Measurements from ENCODE around the gene SOX15. TPM values are rescaled to one million over a fixed set of nuclear protein-coding genes. Genes with fewer than 3 reads are reported as not detected.

Gene SOX15
- total RNA-seq, 1 experiment from 2014 or later: not detected

- Histone ChIP-seq H3K36me3 (peaks cover 35% of the 10 kb centered on the region), H3K4me1 (replicated peaks) (peaks cover 14% of the 10 kb centered on the region), H3K4me3 (peak within 1 kb of the TSS; percentile 75), H3K27ac (peak within 1 kb of the TSS; percentile 54), H3K27me3 (replicated peaks) (no peaks in the 10 kb centered on the region), H3K9me3 (replicated peaks) (no peaks in the 10 kb centered on the region)
- peak; percentile 82 to 86 for DNase-seq (ENCODE audit: low read depth in 1 of 2, low spot score in 2 of 2)
Measured at GRCh38 chr17:7561589-7562207, 28.2 kb downstream of the SOX15 start, which contains the start of gene SENP3. Gene SENP3 (plus strand): TSS chr17:7561919. CDS start chr17:7563077, 1,158 bp downstream.

DNA sequence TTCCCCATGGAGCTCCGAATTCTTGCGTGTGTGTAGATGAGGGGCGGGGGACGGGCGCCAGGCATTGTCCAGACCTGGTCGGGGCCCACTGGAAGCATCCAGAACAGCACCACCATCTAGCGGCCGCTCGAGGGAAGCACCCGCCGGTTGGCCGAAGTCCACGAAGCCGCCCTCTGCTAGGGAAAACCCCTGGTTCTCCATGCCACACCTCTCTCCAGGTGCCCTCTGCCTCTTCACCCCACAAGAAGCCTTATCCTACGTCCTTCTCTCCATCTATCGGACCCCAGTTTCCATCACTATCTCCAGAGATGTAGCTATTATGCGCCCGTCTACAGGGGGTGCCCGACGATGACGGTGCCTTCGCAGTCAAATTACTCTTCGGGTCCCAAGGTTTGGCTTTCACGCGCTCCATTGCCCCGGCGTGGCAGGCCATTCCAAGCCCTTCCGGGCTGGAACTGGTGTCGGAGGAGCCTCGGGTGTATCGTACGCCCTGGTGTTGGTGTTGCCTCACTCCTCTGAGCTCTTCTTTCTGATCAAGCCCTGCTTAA is 28.8 kb downstream of the SOX15 start:
- DNase-seq (ENCODE audit: low read depth in 1 of 2, low spot score in 2 of 2): peak; percentile 84 to 88

GRCh38 chr17:7560172-7561027 is 29.5 kb downstream of the SOX15 start:
- Histone ChIP-seq H3K9me3 (replicated peaks) (no peaks in the 10 kb centered on the region), H3K27me3 (replicated peaks) (no peaks in the 10 kb centered on the region), H3K4me1 (replicated peaks) (peaks cover 14% of the 10 kb centered on the region), H3K27ac (no peak overlapping the region), H3K4me3 (peak overlapping the region; percentile 75), H3K36me3 (peaks cover 27% of the 10 kb centered on the region)
- peak in 1 of 2 experiments; percentile 49 for DNase-seq (ENCODE audit: low read depth in 1 of 2, low spot score in 2 of 2)

More for the DNA sequence above, 28.8 kb downstream of the SOX15 start:
- Histone ChIP-seq H3K9me3 (replicated peaks) (no peaks in the 10 kb centered on the region), H3K27ac (peak overlapping the region; percentile 54), H3K4me3 (peak overlapping the region; percentile 75), H3K4me1 (replicated peaks) (peaks cover 14% of the 10 kb centered on the region), H3K27me3 (replicated peaks) (no peaks in the 10 kb centered on the region), H3K36me3 (peaks cover 31% of the 10 kb centered on the region)

GRCh38 chr17:7559320-7560171 is 30.3 kb downstream of the SOX15 start:
- Histone ChIP-seq H3K27me3 (replicated peaks) (no peaks in the 10 kb centered on the region), H3K36me3 (peaks cover 19% of the 10 kb centered on the region), H3K4me3 (no peak overlapping the region), H3K4me1 (replicated peaks) (peaks cover 14% of the 10 kb centered on the region), H3K27ac (no peak overlapping the region), H3K9me3 (replicated peaks) (no peaks in the 10 kb centered on the region)
- no peak for DNase-seq (ENCODE audit: low read depth in 1 of 2, low spot score in 2 of 2)

DNA sequence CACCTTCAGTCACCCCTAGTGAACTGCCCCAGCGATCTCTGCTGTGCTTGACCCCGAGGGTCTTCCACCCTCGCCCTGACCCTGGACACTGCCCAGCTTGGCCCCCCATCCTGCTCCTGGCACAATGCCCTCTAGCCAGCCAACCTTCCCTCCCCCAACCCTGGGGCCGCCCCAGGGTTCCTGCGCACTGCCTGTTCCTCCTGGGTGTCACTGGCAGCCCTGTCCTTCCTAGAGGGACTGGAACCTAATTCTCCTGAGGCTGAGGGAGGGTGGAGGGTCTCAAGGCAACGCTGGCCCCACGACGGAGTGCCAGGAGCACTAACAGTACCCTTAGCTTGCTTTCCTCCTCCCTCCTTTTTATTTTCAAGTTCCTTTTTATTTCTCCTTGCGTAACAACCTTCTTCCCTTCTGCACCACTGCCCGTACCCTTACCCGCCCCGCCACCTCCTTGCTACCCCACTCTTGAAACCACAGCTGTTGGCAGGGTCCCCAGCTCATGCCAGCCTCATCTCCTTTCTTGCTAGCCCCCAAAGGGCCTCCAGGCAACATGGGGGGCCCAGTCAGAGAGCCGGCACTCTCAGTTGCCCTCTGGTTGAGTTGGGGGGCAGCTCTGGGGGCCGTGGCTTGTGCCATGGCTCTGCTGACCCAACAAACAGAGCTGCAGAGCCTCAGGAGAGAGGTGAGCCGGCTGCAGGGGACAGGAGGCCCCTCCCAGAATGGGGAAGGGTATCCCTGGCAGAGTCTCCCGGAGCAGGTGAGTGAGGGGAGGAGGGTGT is 31.2 kb downstream of the SOX15 start, which contains the start of gene TNFSF13:
TSS of gene TNFSF13 (plus strand) at position 207 of the 776 bp plus-strand sequence. CDS start at position 497, 290 bp downstream.
- H3K4me3 ChIP-seq: no peak within 1 kb of the TSS
- H3K4me1 ChIP-seq (replicated peaks): peaks cover 14% of the 10 kb centered on the region
- H3K27ac ChIP-seq: no peak within 1 kb of the TSS

DNA sequence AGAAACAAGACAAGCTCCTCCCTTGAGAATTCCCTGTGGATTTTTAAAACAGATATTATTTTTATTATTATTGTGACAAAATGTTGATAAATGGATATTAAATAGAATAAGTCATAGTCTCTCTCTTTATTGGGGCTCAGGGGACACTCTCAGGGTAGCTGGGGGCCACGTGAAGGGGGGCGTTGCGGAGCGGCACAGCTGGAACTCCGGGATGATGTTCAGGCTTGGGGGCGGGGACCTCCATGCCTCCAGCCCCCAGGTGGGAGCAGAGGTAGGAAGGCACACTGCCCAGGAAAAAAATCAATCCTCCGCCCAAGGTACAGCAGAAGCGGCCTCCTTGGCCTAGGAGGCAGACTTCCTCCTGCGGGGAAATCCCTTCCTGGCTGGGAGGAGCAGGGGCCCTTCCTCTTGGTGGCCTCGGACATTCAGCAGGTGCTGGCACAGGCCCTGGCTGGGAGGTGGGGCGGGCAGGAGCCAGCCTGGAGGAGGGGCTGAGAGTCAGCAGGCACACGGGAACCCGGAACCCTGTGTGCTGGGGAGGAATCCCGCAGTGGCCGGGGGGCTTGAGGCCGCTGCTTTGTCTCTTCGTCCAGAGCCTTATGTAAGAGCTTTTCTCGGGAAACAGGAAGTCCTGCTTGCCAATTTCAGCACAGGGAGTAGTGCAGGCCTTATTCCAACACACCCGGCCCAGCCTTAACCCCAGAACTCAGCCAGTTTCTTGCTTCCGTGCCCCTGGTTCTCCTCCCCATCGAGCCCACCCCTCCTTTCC is 31.9 kb downstream of the SOX15 start:
- no peak overlapping the region for H3K4me3 ChIP-seq
- no peak overlapping the region for H3K27ac ChIP-seq
- peaks cover 4% of the 10 kb centered on the region for H3K36me3 ChIP-seq
- no peak for DNase-seq (ENCODE audit: low read depth in 1 of 2, low spot score in 2 of 2)
- peaks cover 12% of the 10 kb centered on the region for H3K4me1 ChIP-seq (replicated peaks)
- no peaks in the 10 kb centered on the region for H3K9me3 ChIP-seq (replicated peaks)
- no peaks in the 10 kb centered on the region for H3K27me3 ChIP-seq (replicated peaks)

More for the DNA sequence above, 31.2 kb downstream of the SOX15 start, which contains the start of gene TNFSF13:
- Histone ChIP-seq H3K9me3 (replicated peaks) (no peaks in the 10 kb centered on the region), H3K27me3 (replicated peaks) (no peaks in the 10 kb centered on the region), H3K36me3 (peaks cover 10% of the 10 kb centered on the region)
- DNase-seq (ENCODE audit: low read depth in 1 of 2, low spot score in 2 of 2): no peak

DNA sequence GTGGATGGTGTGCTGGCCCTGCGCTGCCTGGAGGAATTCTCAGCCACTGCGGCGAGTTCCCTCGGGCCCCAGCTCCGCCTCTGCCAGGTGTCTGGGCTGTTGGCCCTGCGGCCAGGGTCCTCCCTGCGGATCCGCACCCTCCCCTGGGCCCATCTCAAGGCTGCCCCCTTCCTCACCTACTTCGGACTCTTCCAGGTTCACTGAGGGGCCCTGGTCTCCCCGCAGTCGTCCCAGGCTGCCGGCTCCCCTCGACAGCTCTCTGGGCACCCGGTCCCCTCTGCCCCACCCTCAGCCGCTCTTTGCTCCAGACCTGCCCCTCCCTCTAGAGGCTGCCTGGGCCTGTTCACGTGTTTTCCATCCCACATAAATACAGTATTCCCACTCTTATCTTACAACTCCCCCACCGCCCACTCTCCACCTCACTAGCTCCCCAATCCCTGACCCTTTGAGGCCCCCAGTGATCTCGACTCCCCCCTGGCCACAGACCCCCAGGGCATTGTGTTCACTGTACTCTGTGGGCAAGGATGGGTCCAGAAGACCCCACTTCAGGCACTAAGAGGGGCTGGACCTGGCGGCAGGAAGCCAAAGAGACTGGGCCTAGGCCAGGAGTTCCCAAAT is 32.6 kb downstream of the SOX15 start:
- no peak for DNase-seq (ENCODE audit: low read depth in 1 of 2, low spot score in 2 of 2)
- no peak overlapping the region for H3K4me3 ChIP-seq
- H3K36me3 ChIP-seq: peaks cover 4% of the 10 kb centered on the region; the same call in 1 of the 2 replicates
- H3K4me1 ChIP-seq (replicated peaks): peaks cover 7% of the 10 kb centered on the region
- H3K27ac ChIP-seq: no peak overlapping the region
- H3K27me3 ChIP-seq (replicated peaks): no peaks in the 10 kb centered on the region
- no peaks in the 10 kb centered on the region for H3K9me3 ChIP-seq (replicated peaks)

DNA sequence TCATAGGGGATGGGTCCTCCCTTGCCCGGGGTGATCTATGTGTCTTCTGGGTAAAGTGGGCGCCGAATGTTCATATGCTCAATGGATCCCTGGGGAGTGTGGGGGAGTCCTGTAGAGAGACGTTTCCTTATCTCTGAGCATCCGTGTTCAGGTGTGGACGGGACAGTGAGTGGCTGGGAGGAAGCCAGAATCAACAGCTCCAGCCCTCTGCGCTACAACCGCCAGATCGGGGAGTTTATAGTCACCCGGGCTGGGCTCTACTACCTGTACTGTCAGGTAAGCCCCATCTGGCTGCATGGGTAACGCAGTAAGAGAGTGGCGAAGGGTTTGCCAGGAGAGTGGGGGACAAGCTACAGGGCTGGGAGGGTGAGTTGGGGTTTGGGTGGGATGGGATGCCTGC is 33.3 kb downstream of the SOX15 start:
- no peaks in the 10 kb centered on the region for H3K36me3 ChIP-seq
- no peak overlapping the region for H3K4me3 ChIP-seq
- no peaks in the 10 kb centered on the region for H3K9me3 ChIP-seq (replicated peaks)
- H3K4me1 ChIP-seq (replicated peaks): peaks cover 7% of the 10 kb centered on the region
- no peak for DNase-seq (ENCODE audit: low read depth in 1 of 2, low spot score in 2 of 2)
- no peaks in the 10 kb centered on the region for H3K27me3 ChIP-seq (replicated peaks)
- no peak overlapping the region for H3K27ac ChIP-seq

DNA sequence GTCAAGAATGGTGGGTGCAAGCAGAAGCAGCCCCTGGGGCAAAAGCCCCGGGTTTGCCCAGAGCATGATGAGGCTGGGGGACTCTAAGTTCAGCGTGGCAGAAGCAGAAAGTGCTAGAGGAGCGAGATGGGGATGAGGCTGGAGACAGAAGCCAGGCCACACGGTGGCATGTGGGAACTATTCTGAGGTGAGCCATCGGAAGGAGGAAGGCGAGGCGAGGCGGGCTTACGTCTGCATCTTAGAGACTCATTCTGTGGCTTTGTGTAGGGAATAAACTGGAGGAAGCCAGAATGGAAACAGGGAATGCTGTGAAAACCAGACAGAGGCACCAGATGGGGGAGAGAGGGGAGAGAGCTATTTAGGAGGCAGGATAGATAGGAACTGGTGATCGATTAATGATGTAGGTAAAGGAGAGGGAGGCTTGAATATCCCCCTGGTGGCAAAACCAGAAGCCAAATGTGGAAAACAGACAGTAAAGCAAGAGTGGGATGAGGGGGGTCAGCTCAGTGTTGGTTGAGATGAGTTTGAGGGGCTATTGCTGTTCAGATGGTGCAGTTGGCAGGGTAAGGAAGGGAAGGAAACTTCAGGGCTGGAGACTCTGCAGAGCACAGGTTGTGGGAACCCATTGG is 34.5 kb downstream of the SOX15 start:
- no peaks in the 10 kb centered on the region for H3K36me3 ChIP-seq
- peaks cover 2% of the 10 kb centered on the region for H3K4me1 ChIP-seq (replicated peaks)
- H3K4me3 ChIP-seq: no peak overlapping the region
- H3K27me3 ChIP-seq (replicated peaks): no peaks in the 10 kb centered on the region
- no peak for DNase-seq (ENCODE audit: low read depth in 1 of 2, low spot score in 2 of 2)
- H3K27ac ChIP-seq: no peak overlapping the region
- H3K9me3 ChIP-seq (replicated peaks): no peaks in the 10 kb centered on the region

- DNase-seq (ENCODE audit: low read depth in 1 of 2, low spot score in 2 of 2): no peak
- Histone ChIP-seq H3K4me1 (replicated peaks) (peaks cover 10% of the 10 kb centered on the region), H3K4me3 (no peak overlapping the region), H3K27ac (no peak overlapping the region), H3K27me3 (replicated peaks) (no peaks in the 10 kb centered on the region), H3K9me3 (replicated peaks) (no peaks in the 10 kb centered on the region), H3K36me3 (no peaks in the 10 kb centered on the region)
Measured at GRCh38 chr17:7553356-7553755, 36.5 kb downstream of the SOX15 start.

GRCh38 chr17:7552621-7553051 is 37.3 kb downstream of the SOX15 start:
- H3K27me3 ChIP-seq (replicated peaks): no peaks in the 10 kb centered on the region
- H3K4me3 ChIP-seq: no peak overlapping the region
- no peaks in the 10 kb centered on the region for H3K36me3 ChIP-seq
- H3K27ac ChIP-seq: no peak overlapping the region
- H3K9me3 ChIP-seq (replicated peaks): no peaks in the 10 kb centered on the region
- H3K4me1 ChIP-seq (replicated peaks): peaks cover 12% of the 10 kb centered on the region
- no peak for DNase-seq (ENCODE audit: low read depth in 1 of 2, low spot score in 2 of 2)

All from SJSA1 (cell line).